BE2C (cell line): ENCODE results near the gene COL11A2.
"Not testable (repeated sequence)": the region's sequence is repeated elsewhere in the genome, so short reads cannot be mapped to it uniquely, and the experiment has no call there.

Experiments
- DNase-seq: peaks from one replicate; pipeline ENCODE4 v3.0.0-alpha.2; 2020
- H3K27me3 ChIP-seq: fragments of 250-450 bp; sonication (Bioruptor Pico); 2 replicates; pipeline ENCODE4 v1.5.1; 2020; ENCODE audit warnings: mild to moderate bottlenecking
- H3K36me3 ChIP-seq: fragments of 250-450 bp; sonication (Bioruptor Pico); 2 replicates; pipeline ENCODE4 v1.5.1; 2020; ENCODE audit warnings: mild to moderate bottlenecking
- H3K4me1 ChIP-seq: fragments of 250-450 bp; sonication (Bioruptor Pico); 2 replicates; pipeline ENCODE4 v1.5.1; 2020
- H3K4me3 ChIP-seq: 2 replicates; pipeline ENCODE4 v1.5.1; 2011; ENCODE audit warnings: low read depth, low read length
- H3K9me3 ChIP-seq: fragments of 250-450 bp; sonication (Bioruptor Pico); 2 replicates; pipeline ENCODE4 v1.5.1; 2020
- TF ChIP-seq, protein P1 (sequence below): IDR thresholded peaks from 2 replicates; pipeline ENCODE4 v1.5.1; 2012; ENCODE audit warnings: mild to moderate bottlenecking, low read depth, low read length

The COL11A2 gene

GRCh38 chr6:33156561-33156960 is 35.7 kb downstream of the COL11A2 start:
- TF ChIP-seq, protein P1, sequence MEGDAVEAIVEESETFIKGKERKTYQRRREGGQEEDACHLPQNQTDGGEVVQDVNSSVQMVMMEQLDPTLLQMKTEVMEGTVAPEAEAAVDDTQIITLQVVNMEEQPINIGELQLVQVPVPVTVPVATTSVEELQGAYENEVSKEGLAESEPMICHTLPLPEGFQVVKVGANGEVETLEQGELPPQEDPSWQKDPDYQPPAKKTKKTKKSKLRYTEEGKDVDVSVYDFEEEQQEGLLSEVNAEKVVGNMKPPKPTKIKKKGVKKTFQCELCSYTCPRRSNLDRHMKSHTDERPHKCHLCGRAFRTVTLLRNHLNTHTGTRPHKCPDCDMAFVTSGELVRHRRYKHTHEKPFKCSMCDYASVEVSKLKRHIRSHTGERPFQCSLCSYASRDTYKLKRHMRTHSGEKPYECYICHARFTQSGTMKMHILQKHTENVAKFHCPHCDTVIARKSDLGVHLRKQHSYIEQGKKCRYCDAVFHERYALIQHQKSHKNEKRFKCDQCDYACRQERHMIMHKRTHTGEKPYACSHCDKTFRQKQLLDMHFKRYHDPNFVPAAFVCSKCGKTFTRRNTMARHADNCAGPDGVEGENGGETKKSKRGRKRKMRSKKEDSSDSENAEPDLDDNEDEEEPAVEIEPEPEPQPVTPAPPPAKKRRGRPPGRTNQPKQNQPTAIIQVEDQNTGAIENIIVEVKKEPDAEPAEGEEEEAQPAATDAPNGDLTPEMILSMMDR: no peak
- Histone ChIP-seq H3K9me3 (no peaks in the 10 kb centered on the region), H3K27me3 (peaks cover 3% of the 10 kb centered on the region), H3K36me3 (no peaks in the 10 kb centered on the region), H3K4me3 (no peak overlapping the region), H3K4me1 (no peaks in the 10 kb centered on the region)
- DNase-seq: no peak

DNA sequence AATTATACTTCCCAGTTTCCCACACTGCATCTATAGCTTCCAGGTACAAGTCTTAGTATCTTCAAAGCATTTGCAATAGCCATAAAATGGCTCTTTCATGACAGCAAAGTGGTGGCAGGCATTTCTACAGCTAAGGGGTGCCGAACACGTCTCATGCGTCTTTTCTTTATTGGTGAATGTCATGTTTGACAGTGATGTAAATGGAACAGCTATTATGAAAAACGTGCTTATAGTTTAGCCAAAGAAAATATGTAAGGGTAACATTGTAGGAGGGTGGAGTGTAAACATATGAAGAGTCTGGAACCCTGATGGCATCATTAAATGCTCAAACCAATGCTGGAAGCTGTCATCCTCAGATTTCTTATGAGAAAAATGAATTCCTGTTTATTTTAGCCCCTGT is 37.9 kb downstream of the COL11A2 start:
- peaks cover 18% of the 10 kb centered on the region for H3K27me3 ChIP-seq
- no peaks in the 10 kb centered on the region for H3K36me3 ChIP-seq
- H3K4me1 ChIP-seq: no peaks in the 10 kb centered on the region
- no peaks in the 10 kb centered on the region for H3K9me3 ChIP-seq
- H3K4me3 ChIP-seq: no peak overlapping the region
- DNase-seq: no peak
- TF ChIP-seq, protein P1: no peak

DNA sequence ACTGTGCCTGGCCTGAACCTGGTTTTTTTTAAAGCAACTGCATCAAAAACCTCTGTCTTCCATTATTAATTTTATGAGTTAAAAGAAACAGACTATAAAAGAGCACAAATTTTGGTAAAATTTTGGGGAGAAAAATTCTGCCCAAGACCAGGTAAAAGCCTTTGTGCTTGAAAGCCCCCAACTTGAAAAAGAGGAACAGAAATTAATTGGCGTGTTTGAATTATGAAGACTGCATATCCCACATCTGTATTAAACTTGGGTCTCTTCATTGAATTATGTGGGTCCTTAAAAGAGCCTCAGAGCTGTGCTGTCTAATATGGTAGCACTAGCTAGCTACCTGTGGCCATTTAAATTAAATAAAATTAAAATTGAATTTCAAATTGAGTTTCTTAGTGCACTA is 41.2 kb downstream of the COL11A2 start:
- no peak overlapping the region for H3K4me3 ChIP-seq
- no peak for DNase-seq
- no peaks in the 10 kb centered on the region for H3K9me3 ChIP-seq
- H3K36me3 ChIP-seq: no peaks in the 10 kb centered on the region
- TF ChIP-seq, protein P1: no peak
- peaks cover 26% of the 10 kb centered on the region for H3K27me3 ChIP-seq
- H3K4me1 ChIP-seq: no peaks in the 10 kb centered on the region

- H3K4me3 ChIP-seq, H3K9me3 ChIP-seq, DNase-seq, H3K4me1 ChIP-seq, H3K36me3 ChIP-seq: not testable (repeated sequence)
- H3K27me3 ChIP-seq: peaks cover 27% of the 10 kb centered on the region
Measured at GRCh38 chr6:33150560-33150959, 41.7 kb downstream of the COL11A2 start.

DNA sequence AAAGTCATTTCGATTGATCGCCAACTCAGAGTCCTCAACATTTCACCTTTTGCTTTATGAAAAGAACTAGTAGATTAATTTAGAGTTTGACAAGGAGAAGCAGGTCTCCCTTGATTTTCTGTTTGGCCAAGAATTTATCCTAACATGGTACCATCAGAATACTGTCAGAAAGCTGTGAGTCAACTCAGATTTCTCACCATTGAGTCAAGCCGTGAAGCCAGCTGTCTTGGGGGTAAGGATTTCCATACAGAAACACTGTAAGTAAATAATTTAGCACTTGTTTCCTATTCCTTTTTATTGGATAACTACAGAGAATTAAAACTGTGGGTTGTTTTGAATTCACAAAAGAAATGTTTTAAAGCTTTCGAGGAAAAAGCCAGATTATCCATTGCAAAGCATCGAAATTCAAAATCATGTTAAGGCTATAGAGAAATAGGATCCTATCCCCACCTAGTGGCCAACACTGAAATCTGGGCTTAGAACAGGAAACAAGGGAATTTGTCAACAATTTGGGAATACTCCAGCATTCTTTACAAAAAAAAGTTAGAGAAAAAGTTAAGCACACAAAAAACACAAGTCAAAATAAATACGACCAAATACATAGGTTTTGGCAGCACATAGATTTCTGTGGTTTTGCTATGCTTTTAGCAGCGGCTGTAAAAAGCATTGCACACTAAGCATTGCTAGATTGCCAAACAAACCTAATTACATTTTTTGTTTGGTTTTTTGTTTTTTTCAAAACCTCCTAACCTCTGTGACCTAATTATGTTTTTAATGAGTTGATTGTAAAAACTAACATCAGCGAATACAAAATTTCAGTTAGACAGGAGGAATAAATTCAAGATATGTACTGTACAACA is 44.2 kb downstream of the COL11A2 start:
- H3K9me3 ChIP-seq: no peaks in the 10 kb centered on the region
- TF ChIP-seq, protein P1: peak; percentile 86
- peaks cover 29% of the 10 kb centered on the region for H3K27me3 ChIP-seq
- H3K4me3 ChIP-seq: no peak overlapping the region
- H3K36me3 ChIP-seq: no peaks in the 10 kb centered on the region
- no peaks in the 10 kb centered on the region for H3K4me1 ChIP-seq
- no peak for DNase-seq

- DNase-seq: no peak
- Histone ChIP-seq H3K27me3 (peaks cover 29% of the 10 kb centered on the region), H3K4me1 (no peaks in the 10 kb centered on the region), H3K4me3 (no peak overlapping the region), H3K36me3 (no peaks in the 10 kb centered on the region), H3K9me3 (no peaks in the 10 kb centered on the region)
- TF ChIP-seq, protein P1: no peak
Measured at GRCh38 chr6:33144373-33144772, 47.9 kb downstream of the COL11A2 start.
